Left renal pelvis (tissue), 4 donors: ENCODE measurements around the gene LIMK2. TPM values are rescaled to one million over a fixed set of nuclear protein-coding genes. Genes with fewer than 3 reads are reported as not detected.
"Not testable (repeated sequence)": the region's sequence is repeated elsewhere in the genome, so short reads cannot be mapped to it uniquely, and the experiment has no call there.

ENCODE experiments used
- DNase-seq, 4 donors: peaks; one replicate each; pipeline ENCODE4 v3.0.0-alpha.2; 2013; ENCODE audit warnings: low read depth in 4 of 4, low spot score in 3 of 4
- polyA plus RNA-seq, 4 donors: library from polyadenylated mRNA; unstranded; fragments of 120-200 nt; gene quantifications; one replicate each; pipeline ENCODE4 v1.2.1, GENCODE V29; 2013; ENCODE audit not compliant: insufficient read length in 4 of 4

LIMK2 gene
- 10 to 100 TPM; 26.4 to 61.9 (median 47.8) TPM for polyA plus RNA-seq

- DNase-seq: peak; percentile 64 to 84 (median 78)
These were observed at the start of gene LIMK2 for GRCh38 chr22:31211862-31212730. LIMK2 (plus strand) TSS chr22:31212298; CDS start chr22:31212409, 111 bp downstream.

GRCh38 chr22:31170971-31171370 is 41.1 kb upstream of the LIMK2 start:
- DNase-seq: no peak

- DNase-seq: not testable (repeated sequence)
These were observed 40.4 kb upstream of the LIMK2 start for GRCh38 chr22:31171734-31172133.

- no peak for DNase-seq
These were observed 38.5 kb upstream of the LIMK2 start for GRCh38 chr22:31173386-31174145.

- DNase-seq: no peak
These were observed 35.2 kb upstream of the LIMK2 start for GRCh38 chr22:31176923-31177322.

GRCh38 chr22:31177420-31178162 is 34.5 kb upstream of the LIMK2 start:
- no peak for DNase-seq

- no peak for DNase-seq
These were observed 33.2 kb upstream of the LIMK2 start for GRCh38 chr22:31178859-31179258.

GRCh38 chr22:31179345-31179744 is 32.8 kb upstream of the LIMK2 start:
- peak in 2 of 4 donors; percentile 4 to 37 for DNase-seq

- no peak for DNase-seq
These were observed 28.1 kb upstream of the LIMK2 start for GRCh38 chr22:31184015-31184414.

- no peak for DNase-seq
These were observed 27.0 kb upstream of the LIMK2 start for GRCh38 chr22:31185056-31185455.

- no peak for DNase-seq
These were observed 24.5 kb upstream of the LIMK2 start for GRCh38 chr22:31187627-31188026.

GRCh38 chr22:31192513-31192912 is 19.6 kb upstream of the LIMK2 start:
- DNase-seq: no peak

- no peak for DNase-seq
These were observed 19.0 kb upstream of the LIMK2 start for GRCh38 chr22:31193092-31193491.

- not testable (repeated sequence) for DNase-seq
These were observed 17.4 kb upstream of the LIMK2 start for GRCh38 chr22:31194681-31195080.

GRCh38 chr22:31199187-31199586 is 12.9 kb upstream of the LIMK2 start:
- no peak for DNase-seq

- DNase-seq: not testable (repeated sequence)
These were observed 7.6 kb upstream of the LIMK2 start for GRCh38 chr22:31204352-31204984.

- not testable (repeated sequence) for DNase-seq
These were observed 7.0 kb upstream of the LIMK2 start for GRCh38 chr22:31205059-31205458.

- not testable (repeated sequence) for DNase-seq
These were observed 5.6 kb upstream of the LIMK2 start for GRCh38 chr22:31206460-31206859.

- DNase-seq: no peak
These were observed 5.0 kb upstream of the LIMK2 start for GRCh38 chr22:31206896-31207687.
